Stimulated activated CD8-positive, alpha-beta memory T cell treated with anti-CD3 and anti-CD28 coated beads, Interleukin-15, amount 100 ng/mL, for 4 hours (primary cell): ENCODE data around the gene ADCY7.
A peak's percentile ranks its signal among the peaks of the same experiment; 100 is the strongest.

Source experiments
- DNase-seq, 2 donors: peaks; one replicate each; pipeline ENCODE4 v3.0.0-alpha.2; 2020; ENCODE audit warnings: low read depth in 2 of 2

ADCY7 gene

GRCh38 chr16:50313596-50314478, 47.5 kb downstream of the ADCY7 start:
- DNase-seq: peak in 1 of 2 donors; percentile 24

GRCh38 chr16:50314665-50315064, 48.3 kb downstream of the ADCY7 start:
- DNase-seq: no peak

GRCh38 chr16:50315346-50315997, 49.1 kb downstream of the ADCY7 start:
- DNase-seq: no peak

- no peak for DNase-seq
Observed at GRCh38 chr16:50316102-50316847, 49.9 kb downstream of the ADCY7 start.

GRCh38 chr16:50316848-50317630, 50.7 kb downstream of the ADCY7 start:
- no peak for DNase-seq

- no peak for DNase-seq
Observed at GRCh38 chr16:50318796-50319578, 52.6 kb downstream of the ADCY7 start.

- DNase-seq: no peak
Observed at GRCh38 chr16:50320310-50320709, 54.0 kb downstream of the ADCY7 start.

- no peak for DNase-seq
Observed at GRCh38 chr16:50322333-50322732, 56.0 kb downstream of the ADCY7 start.

GRCh38 chr16:50323335-50324011, 57.1 kb downstream of the ADCY7 start:
- no peak for DNase-seq

GRCh38 chr16:50324345-50324744, 58.0 kb downstream of the ADCY7 start:
- DNase-seq: no peak

- no peak for DNase-seq
Observed at GRCh38 chr16:50326264-50326663, 59.9 kb downstream of the ADCY7 start.

GRCh38 chr16:50326835-50327465, 60.6 kb downstream of the ADCY7 start:
- DNase-seq: peak; percentile 24 to 26

GRCh38 chr16:50329446-50330189, 63.3 kb downstream of the ADCY7 start:
- no peak for DNase-seq

- no peak for DNase-seq
Observed at GRCh38 chr16:50331570-50331969, 65.2 kb downstream of the ADCY7 start.

GRCh38 chr16:50332599-50332998, 66.2 kb downstream of the ADCY7 start:
- no peak for DNase-seq

- no peak for DNase-seq
Observed at GRCh38 chr16:50334106-50334975, 68.0 kb downstream of the ADCY7 start.

GRCh38 chr16:50335196-50335958, 69.0 kb downstream of the ADCY7 start:
- no peak for DNase-seq
